ENCODE data around the gene DNAJC5G. TPM values are rescaled to one million over a fixed set of nuclear protein-coding genes. Genes with fewer than 3 reads are reported as not detected.

The DNAJC5G gene
- total RNA-seq, 1 experiment from 2014 or later: not detected

- Histone ChIP-seq H3K27me3 (ENCODE audit: low read length) (no peaks in the 10 kb centered on the region), H3K4me3 (ENCODE audit: low read length) (no peak overlapping the region), H3K79me2 (ENCODE audit: low read length) (no peaks in the 10 kb centered on the region), H3K9me3 (ENCODE audit: low read length) (no peaks in the 10 kb centered on the region), H3K27ac (ENCODE audit: low read length) (no peak overlapping the region), H3K9ac (ENCODE audit: low read length) (no peak overlapping the region), H3K4me2 (ENCODE audit: low read length) (no peak overlapping the region), H3K4me1 (ENCODE audit: insufficient read depth, low read length) (peaks cover 28% of the 10 kb centered on the region), H2AFZ (ENCODE audit: low read length) (no peak overlapping the region), H3F3A (ENCODE audit: low read length, unreplicated experiment) (peaks cover 10% of the 10 kb centered on the region), H3K9me2 (replicated peaks; ENCODE audit: low read length) (no peaks in the 10 kb centered on the region), H3K36me3 (ENCODE audit: low read depth, low read length) (no peaks in the 10 kb centered on the region), H4K20me1 (ENCODE audit: low read length) (no peaks in the 10 kb centered on the region)
- intact Hi-C loops (cut with micrococcal nuclease): no loop called here
- ATAC-seq (no peak), DNase-seq (no peak)
- ChIA-PET POLR2A (ENCODE audit: unreplicated experiment) (no interaction called here), CTCF (interaction anchor here (0.6 kb wide), 1 partner anchor 13 kb away, joined by 4 read pairs; no protein-coding TSS in a partner anchor)
- TF ChIP-seq CTCF (conservative IDR thresholded peaks at IDR 0.05; ENCODE audit: low read depth, low read length) (no peak), EZH2 (IDR thresholded peaks at IDR 0.05; ENCODE audit: low read length, unreplicated experiment) (no peak)
- no TSS peak for BruUV-seq (replicated peaks)
Observed at GRCh38 chr2:27290549-27290948, 15.3 kb downstream of the DNAJC5G start.

GRCh38 chr2:27291865-27292264 is 16.6 kb downstream of the DNAJC5G start:
- H4K20me1 ChIP-seq (ENCODE audit: low read length): no peaks in the 10 kb centered on the region
- intact Hi-C loops (cut with micrococcal nuclease): no loop called here
- peaks cover 28% of the 10 kb centered on the region for H3K4me1 ChIP-seq (ENCODE audit: insufficient read depth, low read length)
- H3K4me2 ChIP-seq (ENCODE audit: low read length): no peak overlapping the region
- H3K4me3 ChIP-seq (ENCODE audit: low read length): no peak overlapping the region
- no peak overlapping the region for H2AFZ ChIP-seq (ENCODE audit: low read length)
- no peaks in the 10 kb centered on the region for H3K9me3 ChIP-seq (ENCODE audit: low read length)
- H3K9ac ChIP-seq (ENCODE audit: low read length): no peak overlapping the region
- no TSS peak for BruUV-seq (replicated peaks)
- TF ChIP-seq EZH2phosphoT487 (IDR thresholded peaks at IDR 0.05; ENCODE audit: borderline replicate concordance, low read length) (no peak), EZH2 (IDR thresholded peaks at IDR 0.05; ENCODE audit: low read length, unreplicated experiment) (no peak), CTCF (conservative IDR thresholded peaks at IDR 0.05; ENCODE audit: low read depth, low read length) (peak; percentile 51)
- H3K36me3 ChIP-seq (ENCODE audit: low read depth, low read length): no peaks in the 10 kb centered on the region
- ChIA-PET POLR2A (ENCODE audit: unreplicated experiment) (no interaction called here), CTCF (interaction anchor here (0.8 kb wide), 1 partner anchor 12 kb away, joined by 3 read pairs; no protein-coding TSS in a partner anchor)
- no peaks in the 10 kb centered on the region for H3K79me2 ChIP-seq (ENCODE audit: low read length)
- no peak overlapping the region for H3K27ac ChIP-seq (ENCODE audit: low read length)
- H3F3A ChIP-seq (ENCODE audit: low read length, unreplicated experiment): peaks cover 10% of the 10 kb centered on the region
- peak; percentile 11; the same call in 1 of the 2 replicates for ATAC-seq
- no peaks in the 10 kb centered on the region for H3K27me3 ChIP-seq (ENCODE audit: low read length)
- DNase-seq: peak; percentile 48
- H3K9me2 ChIP-seq (replicated peaks; ENCODE audit: low read length): no peaks in the 10 kb centered on the region

GRCh38 chr2:27294928-27295327 is 19.7 kb downstream of the DNAJC5G start:
- Histone ChIP-seq H3K36me3 (ENCODE audit: low read depth, low read length) (no peaks in the 10 kb centered on the region), H3K4me1 (ENCODE audit: insufficient read depth, low read length) (peaks cover 39% of the 10 kb centered on the region), H3K9me2 (replicated peaks; ENCODE audit: low read length) (no peaks in the 10 kb centered on the region), H3K79me2 (ENCODE audit: low read length) (no peaks in the 10 kb centered on the region), H3K4me2 (ENCODE audit: low read length) (no peak overlapping the region), H3K27ac (ENCODE audit: low read length) (no peak overlapping the region), H3K4me3 (ENCODE audit: low read length) (no peak overlapping the region), H4K20me1 (ENCODE audit: low read length) (no peaks in the 10 kb centered on the region), H3F3A (ENCODE audit: low read length, unreplicated experiment) (peaks cover 10% of the 10 kb centered on the region), H3K9ac (ENCODE audit: low read length) (no peak overlapping the region), H2AFZ (ENCODE audit: low read length) (no peak overlapping the region), H3K27me3 (ENCODE audit: low read length) (no peaks in the 10 kb centered on the region), H3K9me3 (ENCODE audit: low read length) (no peaks in the 10 kb centered on the region)
- no peak for DNase-seq
- no peak for ATAC-seq
- BruUV-seq (replicated peaks): no TSS peak
- TF ChIP-seq EZH2phosphoT487 (IDR thresholded peaks at IDR 0.05; ENCODE audit: borderline replicate concordance, low read length): no peak
- no peak for TF ChIP-seq EZH2 (IDR thresholded peaks at IDR 0.05; ENCODE audit: low read length, unreplicated experiment)
- TF ChIP-seq CTCF (conservative IDR thresholded peaks at IDR 0.05; ENCODE audit: low read depth, low read length): no peak
- ChIA-PET CTCF (no interaction called here), POLR2A (ENCODE audit: unreplicated experiment) (no interaction called here)
- intact Hi-C loops (cut with micrococcal nuclease): no loop called here

Measured in PC-3 (cell line).